CD1c-positive myeloid dendritic cell (primary cell): ENCODE data around the gene IGSF22.
A peak's percentile ranks its signal among the peaks of the same experiment; 100 is the strongest.

Experiments used
- DNase-seq: peaks from one replicate; pipeline ENCODE4 v3.0.0-alpha.2; 2016; ENCODE audit errors: extremely low spot score

The IGSF22 gene

DNA sequence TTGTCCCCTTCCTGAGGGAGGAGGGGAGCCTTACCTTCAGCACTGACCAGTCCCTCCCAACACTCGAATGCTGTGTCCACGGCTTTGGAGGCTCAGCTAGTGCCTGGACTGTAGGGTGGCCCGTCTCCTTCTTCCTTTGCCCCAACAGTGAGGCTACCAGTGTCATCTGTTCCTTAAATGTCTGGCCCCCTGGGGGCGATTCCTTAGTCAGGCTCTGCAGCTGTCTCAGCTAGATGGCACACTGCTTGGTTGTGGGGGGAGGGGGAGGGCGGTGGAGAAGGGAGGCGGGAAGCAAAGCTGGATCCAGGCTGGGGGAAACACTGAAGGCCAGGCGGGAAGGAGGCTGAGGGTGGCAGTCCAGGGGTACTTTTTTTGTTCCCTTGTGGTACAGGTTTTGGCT is at the start of gene IGSF22:
TSS of gene IGSF22 (minus strand) at position 149 of the 400 bp plus-strand sequence. CDS start 1,952 bp downstream, outside the sequence.
- DNase-seq, result no peak

DNA sequence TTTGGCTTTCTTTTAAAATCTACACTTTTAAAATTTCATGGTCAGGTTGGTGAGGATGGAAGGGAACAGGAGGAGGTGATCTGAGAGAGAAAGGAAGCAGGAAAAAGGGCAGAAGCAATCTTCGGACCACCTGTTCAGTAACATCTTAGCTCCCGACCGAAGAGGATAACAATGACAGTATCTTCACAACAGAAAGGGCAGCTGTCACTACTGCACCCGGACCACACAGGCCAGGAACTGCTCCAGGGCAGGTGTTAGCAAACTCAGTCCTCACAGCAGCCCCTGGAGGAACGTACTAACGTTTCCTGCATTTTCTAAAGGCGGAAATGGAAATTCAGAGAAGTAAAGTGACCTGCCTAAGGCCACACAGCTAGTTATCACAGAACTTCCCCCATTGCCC is 48.8 kb upstream of the IGSF22 start:
- DNase-seq, result no peak

- no peak for DNase-seq
Observed at GRCh38 chr11:18773681-18774080, 47.7 kb upstream of the IGSF22 start.

- DNase-seq, result no peak
Observed at GRCh38 chr11:18773104-18773503, 47.1 kb upstream of the IGSF22 start.

GRCh38 chr11:18772211-18772610 is 46.2 kb upstream of the IGSF22 start:
- DNase-seq, result no peak

DNA sequence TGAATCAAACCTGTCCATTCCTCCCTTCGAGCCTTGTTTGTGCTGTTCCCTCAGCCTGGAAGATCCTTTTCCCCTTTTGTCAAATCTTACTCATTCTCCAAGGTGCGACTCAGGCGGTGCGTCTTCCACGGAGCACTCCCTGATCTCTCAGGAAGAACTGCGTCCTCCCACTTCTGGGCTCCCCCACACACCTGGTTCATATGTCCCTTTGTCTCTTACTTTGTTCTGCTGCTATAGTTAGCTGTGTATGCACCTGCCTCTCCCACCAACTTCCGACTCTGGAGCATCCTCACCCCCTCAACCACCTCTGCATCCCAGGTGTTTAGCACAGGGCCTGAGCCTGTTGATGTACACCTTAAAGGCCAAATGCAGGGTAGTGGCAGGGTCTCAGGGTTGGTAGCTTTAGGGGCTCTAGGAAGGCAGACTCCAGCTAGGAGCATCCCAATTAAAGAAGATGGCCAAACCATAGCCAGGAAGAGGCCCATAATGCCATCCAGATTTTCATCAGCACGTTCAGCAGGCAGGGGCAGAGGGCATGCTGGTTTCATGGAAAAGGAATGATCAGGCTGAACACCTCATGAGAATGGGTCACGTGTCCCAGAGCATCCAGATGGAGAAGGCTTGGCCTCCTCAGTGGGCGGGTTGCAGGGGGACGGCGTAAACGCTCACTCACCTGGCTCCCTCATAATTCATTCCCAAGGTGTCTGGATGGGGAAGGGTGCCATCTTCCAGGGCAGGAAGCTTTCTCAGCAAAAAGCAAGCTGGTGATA is 45.5 kb upstream of the IGSF22 start:
- no peak for DNase-seq

DNA sequence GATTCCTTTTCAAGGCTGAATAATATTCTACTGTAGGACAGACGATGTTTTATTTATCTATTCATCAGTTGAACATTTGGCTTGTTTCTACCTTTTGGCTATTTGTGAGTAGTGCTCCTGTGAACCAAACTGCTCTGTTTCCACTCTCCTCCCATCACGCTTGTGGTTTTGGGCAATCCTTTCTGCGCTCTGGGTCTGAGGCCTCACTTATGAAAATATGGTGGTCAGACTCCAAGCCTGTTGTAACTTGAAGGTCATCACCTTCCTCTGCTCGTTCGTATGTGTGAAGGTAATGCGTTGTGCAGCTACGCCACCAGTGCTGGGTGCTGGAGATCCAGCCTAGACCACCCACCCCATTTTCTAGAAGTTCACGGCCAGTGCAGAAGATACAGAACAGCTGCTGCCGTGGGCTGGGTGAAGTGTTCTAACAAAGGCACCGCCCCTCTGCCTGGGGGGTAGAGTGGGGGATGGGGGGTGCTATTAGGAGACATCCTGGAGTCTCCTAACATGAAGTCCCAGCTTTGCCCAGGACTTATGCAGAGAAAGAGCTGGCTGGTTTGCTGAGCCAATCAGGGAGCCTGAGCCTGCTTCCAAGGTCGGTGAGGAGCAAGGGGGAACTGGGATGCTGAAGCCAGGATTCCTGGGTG is 44.6 kb upstream of the IGSF22 start:
- DNase-seq, result no peak

GRCh38 chr11:18769802-18770456 is 43.9 kb upstream of the IGSF22 start:
- DNase-seq, result no peak

DNA sequence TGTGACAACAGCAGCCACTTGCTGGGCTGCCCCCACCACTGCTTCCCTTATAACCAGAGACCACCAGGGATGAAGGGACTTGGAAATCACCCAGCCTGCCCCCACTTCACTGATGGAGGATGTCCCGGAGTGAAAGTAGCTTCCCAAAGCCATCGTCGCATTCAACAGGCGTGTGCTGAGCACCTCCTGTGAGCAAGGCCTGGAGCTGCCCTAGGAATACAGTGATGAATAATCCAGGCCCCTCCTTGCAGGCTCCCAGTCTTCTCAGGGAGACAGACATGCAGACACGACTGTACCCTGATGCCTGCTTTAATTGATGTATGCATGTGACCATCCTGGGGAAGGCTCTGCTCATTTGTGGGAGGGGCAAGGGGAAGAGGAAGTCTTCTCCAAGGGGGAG is 43.0 kb upstream of the IGSF22 start:
- DNase-seq, result peak; percentile 9

DNA sequence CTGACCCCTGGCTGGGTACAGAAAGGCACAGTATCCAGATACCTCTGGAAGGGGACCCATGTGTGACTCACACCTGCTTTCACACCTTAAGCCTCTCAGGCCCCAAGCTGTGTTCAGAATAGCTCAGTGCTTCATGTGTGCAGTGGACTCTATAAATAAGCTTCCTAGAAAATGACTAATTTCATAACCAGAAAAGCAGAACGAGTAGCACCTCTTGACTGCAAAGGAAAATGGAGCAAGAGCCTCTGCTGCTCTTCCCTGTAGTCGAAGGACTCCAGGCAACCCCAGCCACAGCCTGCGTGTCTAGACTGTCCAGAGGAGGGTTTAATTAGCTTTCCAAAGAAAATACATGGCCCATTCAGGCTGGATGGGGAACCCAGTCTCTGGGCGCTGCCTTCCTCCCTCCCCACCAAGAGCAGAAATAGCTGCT is 42.5 kb upstream of the IGSF22 start:
- DNase-seq, result peak; percentile 81

DNA sequence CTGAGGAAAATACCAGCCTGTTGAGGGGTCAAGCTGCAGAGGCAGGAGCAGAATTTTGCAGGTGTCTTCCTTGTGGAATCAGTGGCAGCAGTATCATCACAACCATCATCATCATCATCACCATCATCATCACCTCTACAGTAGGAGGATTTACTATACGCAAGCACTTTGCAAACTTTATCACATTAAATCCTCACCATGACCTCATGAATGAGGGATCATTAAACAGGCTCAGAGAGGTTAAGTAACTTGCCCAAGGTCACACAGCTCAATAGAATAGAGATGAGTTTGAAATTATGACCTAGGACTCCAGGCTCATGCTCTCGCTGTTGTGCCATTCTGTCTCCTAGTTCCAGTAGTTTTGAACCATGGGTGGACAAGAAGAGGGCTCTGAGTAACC is 40.0 kb upstream of the IGSF22 start:
- DNase-seq, result no peak

DNA sequence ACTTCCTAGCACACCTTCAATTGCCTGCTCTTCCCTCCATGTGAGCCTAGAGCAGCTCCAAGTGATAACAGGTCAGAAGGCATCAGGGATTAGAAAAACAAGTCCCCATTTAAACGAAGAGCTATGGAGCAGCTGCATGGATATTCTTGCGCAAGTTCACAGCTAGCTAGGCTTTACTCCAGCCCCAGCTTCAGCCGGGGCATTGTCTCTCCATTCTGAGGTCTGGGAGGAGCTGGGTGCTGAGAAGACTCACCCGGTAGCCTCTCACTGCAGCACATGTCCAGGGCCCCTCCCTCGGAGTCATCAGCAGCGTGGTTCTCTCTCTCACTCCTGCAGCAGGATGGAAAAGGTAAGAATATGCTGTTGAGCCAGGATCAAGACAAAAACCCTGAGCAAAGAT is 39.6 kb upstream of the IGSF22 start:
- DNase-seq, result no peak

DNA sequence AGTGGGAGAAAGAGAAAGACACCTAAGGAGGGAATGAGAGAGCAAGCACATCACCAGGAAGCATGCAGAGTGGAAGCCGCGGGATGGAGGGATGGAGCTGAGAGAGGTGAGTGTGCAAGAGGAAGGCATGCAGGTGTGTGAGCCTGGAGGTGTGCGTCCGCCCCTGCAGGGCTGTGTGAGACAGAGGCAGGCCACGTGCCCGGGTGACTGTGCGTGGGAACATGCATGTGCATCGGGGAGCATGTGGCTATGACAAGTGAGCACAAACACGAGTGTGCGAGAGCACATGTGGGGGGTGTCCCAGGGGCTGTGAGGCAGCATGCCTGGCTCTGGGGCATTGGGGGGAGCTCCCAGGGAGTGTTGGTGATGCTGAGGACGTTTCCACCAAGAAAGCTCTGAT is 35.8 kb upstream of the IGSF22 start:
- no peak for DNase-seq

GRCh38 chr11:18761144-18761543 is 35.2 kb upstream of the IGSF22 start:
- DNase-seq, result no peak

GRCh38 chr11:18757811-18758210 is 31.8 kb upstream of the IGSF22 start:
- no peak for DNase-seq

- DNase-seq, result no peak
Observed at GRCh38 chr11:18756889-18757288, 30.9 kb upstream of the IGSF22 start.

DNA sequence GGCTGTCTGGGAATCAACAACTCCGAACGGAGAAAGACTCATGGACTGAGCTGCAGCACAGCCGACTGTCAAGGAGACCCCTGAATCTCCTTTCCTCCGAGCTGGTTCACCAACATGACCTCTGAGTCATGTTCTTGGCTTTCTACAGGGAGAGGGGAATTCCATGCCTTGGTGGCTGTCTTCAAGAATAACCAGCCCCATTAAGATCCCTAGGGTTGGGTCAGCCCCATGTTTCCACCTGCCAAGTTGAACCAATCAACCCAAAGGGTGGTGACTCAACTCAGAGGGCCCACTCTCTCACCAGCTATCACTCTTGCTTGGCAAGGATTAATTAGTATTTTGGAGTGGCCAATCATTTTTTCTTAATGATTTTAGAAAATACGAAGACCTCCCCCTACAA is 28.3 kb upstream of the IGSF22 start:
- no peak for DNase-seq

- no peak for DNase-seq
Observed at GRCh38 chr11:18752502-18752901, 26.5 kb upstream of the IGSF22 start.

- no peak for DNase-seq
Observed at GRCh38 chr11:18750944-18751343, 25.0 kb upstream of the IGSF22 start.

DNA sequence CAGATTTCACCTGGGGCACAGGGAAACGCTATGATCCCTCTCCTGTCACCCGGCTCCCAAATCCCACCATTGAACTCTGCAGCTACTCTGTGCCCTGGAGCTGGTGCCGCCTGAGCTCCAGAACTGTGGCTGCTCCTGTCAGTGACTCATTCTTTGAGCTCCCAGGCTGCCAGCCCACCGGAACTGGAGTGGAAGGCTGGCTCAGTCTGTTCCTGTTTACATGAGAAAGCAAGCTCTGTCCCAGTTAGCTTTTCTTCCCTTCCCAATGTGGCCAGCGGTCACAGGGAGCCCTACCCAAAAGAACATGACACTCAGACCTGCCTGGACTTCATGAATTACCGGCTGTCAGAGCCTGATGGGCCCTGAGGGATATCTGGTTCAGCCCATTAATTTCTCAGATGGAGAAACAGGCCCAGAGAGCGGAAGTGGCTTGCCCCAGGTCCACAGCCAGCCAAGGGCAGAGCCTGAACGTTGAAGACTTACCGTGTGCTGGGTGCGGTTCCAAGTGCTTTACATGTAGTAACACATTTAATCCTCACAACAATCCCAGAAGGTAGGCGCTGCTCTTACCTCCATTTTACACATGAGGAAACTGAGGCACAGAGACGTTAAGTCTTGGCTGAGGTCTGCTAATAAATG is 23.8 kb upstream of the IGSF22 start:
- peak; percentile 18 for DNase-seq

GRCh38 chr11:18748766-18749365 is 22.9 kb upstream of the IGSF22 start:
- DNase-seq, result no peak

DNA sequence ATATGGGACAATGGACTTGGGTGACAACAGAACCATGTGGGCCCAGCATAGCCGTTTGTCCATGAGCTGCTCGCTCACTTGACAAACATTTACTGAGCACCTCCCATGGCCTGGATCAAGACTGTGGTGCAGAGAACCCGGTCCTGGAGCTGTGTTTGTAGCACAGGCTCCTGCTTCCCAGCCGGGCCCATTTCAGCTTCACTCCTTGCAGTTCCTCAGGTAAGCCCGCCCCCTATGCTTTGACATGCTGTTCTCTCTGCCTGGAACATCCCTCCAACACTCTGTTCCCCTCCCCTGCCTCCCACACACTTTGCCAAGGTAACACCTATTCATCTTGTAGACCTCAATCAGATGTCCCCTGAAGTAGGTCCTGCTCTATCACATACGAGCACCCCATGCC is 19.3 kb upstream of the IGSF22 start:
- DNase-seq, result no peak
